Vagina (tissue), 2 donors: Measurements from ENCODE around the gene ZSCAN20. TPM values are rescaled to one million over a fixed set of nuclear protein-coding genes. Genes with fewer than 3 reads are reported as not detected.

ENCODE experiments used
- DNase-seq, 2 donors: peaks; one replicate each; pipeline ENCODE4 v3.0.0-alpha.2; 2017; ENCODE audit errors: extremely low spot score in 2 of 2
- H3K27ac ChIP-seq: fragments of 200-600 bp; sonication (generic); one replicate; pipeline ENCODE4 v1.5.1; 2019
- H3K27me3 ChIP-seq: fragments of 200-600 bp; sonication (generic); one replicate; pipeline ENCODE4 v1.5.1; 2019
- H3K36me3 ChIP-seq, 2 donors: fragments of 200-600 bp; sonication (generic); one replicate each; pipeline ENCODE4 v1.5.1; 2017 to 2019
- H3K4me1 ChIP-seq: fragments of 200-600 bp; sonication (generic); one replicate; pipeline ENCODE4 v1.5.1; 2019
- H3K4me3 ChIP-seq, 2 donors: fragments of 200-600 bp; sonication (generic); 1 replicate in 1 of 2; 2 replicates in 1 of 2; pipeline ENCODE4 v1.5.1; 2016 to 2019
- H3K9me3 ChIP-seq: fragments of 200-600 bp; sonication (generic); one replicate; pipeline ENCODE4 v1.5.1; 2019
- CTCF ChIP-seq, 3 experiments: fragments of 450-650 bp in 2 of 3; fragments of 200-600 bp in 1 of 3; sonication (generic) in 1 of 3; IDR thresholded peaks; one replicate each; pipeline ENCODE4 v1.5.1; 2017 to 2019; ENCODE audit warnings: antibody characterized with exemption in 3 of 3, mild to moderate bottlenecking in 2 of 3, moderate library complexity in 2 of 3
- POLR2A ChIP-seq, 2 donors: fragments of 450-650 bp; IDR thresholded peaks; one replicate each; pipeline ENCODE4 v1.6.1; 2017; ENCODE audit warnings: antibody characterized with exemption in 2 of 2, mild to moderate bottlenecking in 2 of 2, moderate library complexity in 2 of 2
- POLR2AphosphoS5 ChIP-seq, 2 donors: sonication (generic); formaldehyde crosslinking; IDR thresholded peaks; one replicate each; pipeline ENCODE4 v1.9.0; 2017; ENCODE audit warnings: antibody characterized with exemption in 2 of 2, mild to moderate bottlenecking in 2 of 2, low read depth in 1 of 2; ENCODE audit not compliant: insufficient read depth in 1 of 2
- intact Hi-C: fragments of 100-400 bp; cut with DNase I; formaldehyde crosslinking; loops from one replicate; pipeline ENCODE4 v1.15.1; 2023
- total RNA-seq: library from RNA; depleted of rRNA; stranded (reverse); fragments of >200 nt; gene quantifications from one replicate; pipeline ENCODE4 v1.2.3, GENCODE V29; 2016

Gene ZSCAN20
- total RNA-seq, 1 donor from 2014 or later = 4.4 TPM

- Histone ChIP-seq H3K4me1 (no peaks in the 10 kb centered on the region), H3K27ac (no peak overlapping the region), H3K27me3 (no peaks in the 10 kb centered on the region), H3K9me3 (no peaks in the 10 kb centered on the region), H3K4me3 (no peak overlapping the region), H3K36me3 (no peaks in the 10 kb centered on the region)
- intact Hi-C loops = no loop called here
- TF ChIP-seq CTCF (IDR thresholded peaks at IDR 0.05) (no peak), POLR2A (IDR thresholded peaks at IDR 0.05) (no peak), POLR2AphosphoS5 (IDR thresholded peaks at IDR 0.05; ENCODE audit: insufficient read depth in 1 of 2, low read depth in 1 of 2) (no peak)
- DNase-seq = peak in 1 of 2 donors; percentile 44
These were observed 45.3 kb downstream of the ZSCAN20 start for GRCh38 chr1:33517596-33518250.

GRCh38 chr1:33519240-33519884, 46.9 kb downstream of the ZSCAN20 start:
- Histone ChIP-seq H3K36me3 (no peaks in the 10 kb centered on the region), H3K4me3 (no peak overlapping the region), H3K9me3 (no peaks in the 10 kb centered on the region), H3K27ac (no peak overlapping the region), H3K4me1 (no peaks in the 10 kb centered on the region), H3K27me3 (no peaks in the 10 kb centered on the region)
- no peak for TF ChIP-seq POLR2A (IDR thresholded peaks at IDR 0.05)
- no peak for TF ChIP-seq CTCF (IDR thresholded peaks at IDR 0.05)
- TF ChIP-seq POLR2AphosphoS5 (IDR thresholded peaks at IDR 0.05; ENCODE audit: insufficient read depth in 1 of 2, low read depth in 1 of 2) = no peak
- DNase-seq = peak in 1 of 2 donors; percentile 44
- intact Hi-C loops = no loop called here

- TF ChIP-seq POLR2A (IDR thresholded peaks at IDR 0.05) (no peak), CTCF (IDR thresholded peaks at IDR 0.05) (no peak), POLR2AphosphoS5 (IDR thresholded peaks at IDR 0.05; ENCODE audit: insufficient read depth in 1 of 2, low read depth in 1 of 2) (no peak)
- Histone ChIP-seq H3K9me3 (no peaks in the 10 kb centered on the region), H3K4me1 (no peaks in the 10 kb centered on the region), H3K27ac (no peak overlapping the region), H3K4me3 (no peak overlapping the region), H3K36me3 (no peaks in the 10 kb centered on the region), H3K27me3 (no peaks in the 10 kb centered on the region)
- intact Hi-C loops = no loop called here
- DNase-seq = no peak
These were observed 52.1 kb downstream of the ZSCAN20 start for GRCh38 chr1:33524586-33524985.

DNA sequence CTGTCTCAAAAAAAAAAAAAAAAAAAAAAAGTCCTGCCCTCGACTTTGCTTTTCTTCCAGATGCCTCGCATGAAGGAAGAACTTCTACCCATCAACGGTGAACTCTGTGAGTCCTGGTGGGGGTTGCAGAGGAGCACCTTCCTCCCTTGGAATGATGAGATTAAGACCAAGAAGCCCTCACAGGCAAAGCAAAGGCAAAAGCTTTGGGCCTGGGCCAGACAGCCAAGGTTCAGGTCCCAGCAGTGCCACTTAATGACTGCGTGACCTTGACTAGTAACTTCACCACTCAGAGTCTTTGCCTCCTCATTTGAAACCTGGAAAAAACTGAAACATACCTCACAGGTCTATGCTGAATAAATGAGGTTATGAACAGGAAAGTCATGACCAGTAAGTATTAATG, 55.5 kb downstream of the ZSCAN20 start:
- intact Hi-C loops = no loop called here
- Histone ChIP-seq H3K36me3 (no peaks in the 10 kb centered on the region), H3K27me3 (no peaks in the 10 kb centered on the region), H3K27ac (no peak overlapping the region), H3K4me1 (no peaks in the 10 kb centered on the region), H3K9me3 (no peaks in the 10 kb centered on the region), H3K4me3 (no peak overlapping the region)
- DNase-seq = no peak
- TF ChIP-seq POLR2A (IDR thresholded peaks at IDR 0.05) (no peak), CTCF (IDR thresholded peaks at IDR 0.05) (no peak), POLR2AphosphoS5 (IDR thresholded peaks at IDR 0.05; ENCODE audit: insufficient read depth in 1 of 2, low read depth in 1 of 2) (no peak)

DNA sequence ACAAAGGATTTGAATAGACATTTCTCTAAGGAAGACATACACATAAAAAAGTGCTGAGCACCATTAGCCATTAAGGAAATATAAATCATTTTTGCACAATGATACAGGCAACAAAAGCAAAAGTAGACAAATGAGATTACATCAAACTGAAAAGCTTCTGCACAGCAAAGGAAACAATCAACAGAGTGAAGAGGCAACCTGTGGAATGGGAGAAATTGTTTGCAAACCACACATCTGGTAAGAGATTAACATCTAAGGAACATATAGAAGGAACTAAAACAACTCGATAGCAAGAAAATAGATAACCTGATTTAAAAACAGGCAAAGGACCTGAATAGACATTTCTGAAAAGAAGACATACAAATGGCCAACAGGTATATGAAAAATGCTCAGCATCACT, 57.5 kb downstream of the ZSCAN20 start:
- Histone ChIP-seq H3K27me3 (no peaks in the 10 kb centered on the region), H3K27ac (no peak overlapping the region), H3K4me1 (no peaks in the 10 kb centered on the region), H3K9me3 (no peaks in the 10 kb centered on the region), H3K36me3 (no peaks in the 10 kb centered on the region), H3K4me3 (no peak overlapping the region)
- intact Hi-C loops = no loop called here
- no peak for TF ChIP-seq POLR2A (IDR thresholded peaks at IDR 0.05)
- no peak for TF ChIP-seq POLR2AphosphoS5 (IDR thresholded peaks at IDR 0.05; ENCODE audit: insufficient read depth in 1 of 2, low read depth in 1 of 2)
- DNase-seq = no peak
